Activated CD4-positive, alpha-beta T cell treated with anti-CD3 and anti-CD28 coated beads, Interleukin-2, amount 50 U/mL, for 16 hours (primary cell): ENCODE measurements around the gene KRT38.

Experiments
- DNase-seq: peaks from one replicate; pipeline ENCODE4 v3.0.0-alpha.2; 2020

KRT38 gene

DNA sequence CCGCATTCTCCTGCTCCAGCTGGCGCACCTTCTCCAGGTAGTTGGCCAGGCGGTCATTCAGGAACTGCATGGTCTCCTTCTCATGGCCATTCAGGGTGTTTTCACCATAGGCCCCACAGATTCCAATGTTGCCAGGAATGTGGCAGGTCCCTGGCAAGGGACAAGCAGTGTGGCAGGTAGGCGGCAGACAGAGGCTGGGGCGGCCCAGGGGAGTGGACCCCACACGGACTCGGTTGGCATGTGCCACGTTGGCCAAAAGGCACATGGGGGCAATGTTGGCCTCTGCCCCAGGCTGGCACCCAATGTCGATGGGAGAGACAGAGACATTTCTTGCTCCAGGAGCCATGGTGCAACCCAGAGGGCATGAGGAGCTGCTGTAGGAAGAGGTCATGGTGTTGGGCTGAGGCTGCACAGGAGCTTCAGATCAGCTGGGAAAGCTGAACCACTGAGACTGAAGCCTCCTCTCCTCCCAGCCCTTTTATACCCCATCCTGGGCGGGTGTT lies at the start of gene KRT38:
TSS of gene KRT38 (minus strand) at position 453 of the 503 bp plus-strand sequence. CDS start at position 391, 62 bp downstream.
- no peak for DNase-seq

DNA sequence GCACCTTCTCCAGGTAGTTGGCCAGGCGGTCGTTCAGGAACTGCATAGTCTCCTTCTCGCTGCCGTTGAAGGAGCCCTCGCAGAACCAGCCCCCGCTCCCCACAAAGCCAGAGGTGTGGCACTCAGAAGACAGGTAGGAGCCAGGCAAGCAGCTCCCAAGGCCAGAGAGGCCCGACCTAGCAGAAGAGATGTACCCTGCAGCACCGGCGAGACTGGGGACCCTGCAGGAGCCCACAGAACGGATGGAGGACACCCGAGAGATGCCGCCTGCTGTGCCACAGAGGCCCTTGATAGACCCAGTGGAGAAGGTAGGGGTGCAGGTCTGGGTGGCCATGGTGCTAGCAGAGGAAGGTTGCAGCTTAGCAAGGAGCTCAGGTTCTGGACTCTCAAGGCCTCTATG lies 48.7 kb upstream of the KRT38 start, which contains the start of gene KRT36:
TSS of gene KRT36 (minus strand) at position 380 of the 400 bp plus-strand sequence. CDS start at position 334, 46 bp downstream.
- DNase-seq, result no peak

DNA sequence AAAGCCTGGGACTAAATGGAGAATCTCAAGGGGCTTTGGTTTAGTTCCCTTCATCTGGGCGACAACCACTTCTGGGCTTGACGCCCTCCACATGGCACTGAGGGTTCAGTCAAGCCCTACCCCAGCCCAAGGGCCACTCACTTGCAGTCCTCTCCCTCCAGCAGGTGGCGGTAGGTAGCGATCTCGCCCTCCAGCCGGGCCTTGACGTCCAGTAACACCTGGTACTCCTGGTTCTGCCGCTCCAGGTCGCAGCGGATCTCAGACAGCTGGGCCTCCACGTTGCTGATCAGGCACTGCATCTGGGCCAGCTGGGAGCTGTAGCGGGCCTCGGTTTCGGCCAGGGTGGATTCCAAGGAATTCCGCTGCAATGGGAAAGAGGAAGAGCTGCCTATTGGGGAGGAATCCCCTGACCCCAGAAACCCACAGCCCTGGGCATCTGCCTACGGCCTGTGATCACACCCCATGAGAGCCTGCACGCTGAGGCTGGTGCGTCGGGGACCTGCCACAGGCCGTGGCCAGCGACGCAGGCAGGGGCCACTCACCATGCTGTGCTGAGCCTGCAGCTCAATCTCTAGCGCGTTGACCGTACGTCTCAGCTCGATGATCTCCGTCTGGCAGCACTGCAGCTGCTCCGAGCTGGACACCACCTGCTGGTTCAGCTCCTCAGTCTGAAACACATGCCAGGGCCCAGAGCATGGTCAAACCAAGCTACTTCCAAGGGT lies 46.2 kb upstream of the KRT38 start:
- DNase-seq, result peak; percentile 37

DNA sequence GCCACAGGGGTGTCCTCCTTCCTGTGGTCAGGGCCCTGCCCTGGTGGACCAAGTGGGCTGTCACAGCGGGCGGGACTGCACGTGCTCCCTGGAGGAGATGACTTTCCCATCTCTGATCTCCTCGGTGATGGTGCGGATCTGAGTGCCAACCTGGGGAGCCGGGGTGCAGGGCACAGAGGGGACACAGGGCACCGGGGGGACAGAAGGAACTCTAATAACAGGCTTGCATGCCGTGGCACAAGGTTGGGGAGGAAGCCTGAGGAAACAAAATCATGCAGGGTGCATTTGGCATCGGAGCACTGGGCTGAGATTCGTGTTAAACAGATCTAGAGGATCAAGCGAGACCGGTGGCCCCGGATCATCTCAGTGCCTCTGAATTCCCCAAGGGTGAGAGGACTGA lies 45.5 kb upstream of the KRT38 start:
- no peak for DNase-seq

DNA sequence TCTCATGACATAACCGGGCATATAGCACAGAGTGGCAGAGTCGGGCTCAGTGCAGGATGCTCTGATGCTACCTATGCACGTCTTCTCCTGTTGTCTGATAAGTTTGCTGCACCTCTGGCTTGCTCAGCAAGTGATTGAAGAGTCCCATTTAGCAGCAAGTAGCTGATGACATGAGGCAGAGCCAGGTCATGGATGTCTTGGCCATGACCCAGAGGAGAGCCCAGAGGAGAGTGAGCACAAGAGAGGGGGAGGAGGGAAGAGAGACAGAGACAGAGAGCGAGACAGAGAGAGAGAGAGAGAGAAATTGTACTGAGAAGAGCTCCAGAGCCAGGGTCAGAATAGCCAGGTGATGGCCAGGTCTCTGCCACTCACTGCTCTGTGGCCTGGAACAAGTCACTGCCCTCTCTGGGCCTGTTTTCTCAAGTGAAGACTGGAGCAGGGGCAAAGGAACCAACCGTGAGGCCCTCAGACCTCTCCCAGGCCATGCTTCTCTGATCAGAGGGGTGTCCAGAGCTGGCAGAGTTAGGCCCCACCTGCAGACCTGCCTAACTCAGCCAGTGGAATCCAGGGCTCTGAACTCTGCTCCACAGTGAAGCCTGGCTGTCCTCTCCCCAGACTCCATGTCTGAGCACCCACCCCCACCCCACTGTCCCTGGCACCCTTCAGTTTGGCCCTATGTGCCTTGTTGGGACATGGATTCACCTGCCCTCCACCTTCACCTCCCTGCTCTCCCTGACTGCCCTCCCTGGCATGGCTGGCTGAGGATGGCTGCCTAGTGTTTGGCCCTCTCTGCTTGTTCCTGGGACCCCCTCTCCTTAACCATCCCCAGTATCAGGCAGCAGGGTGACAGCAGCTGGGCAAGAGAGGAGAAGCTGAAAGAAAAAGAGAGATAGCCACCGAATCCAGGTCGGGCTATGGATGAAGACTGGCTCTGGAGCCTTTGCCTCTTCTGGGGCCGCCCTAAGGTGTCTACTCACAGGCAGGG lies 44.4 kb upstream of the KRT38 start:
- no peak for DNase-seq

DNA sequence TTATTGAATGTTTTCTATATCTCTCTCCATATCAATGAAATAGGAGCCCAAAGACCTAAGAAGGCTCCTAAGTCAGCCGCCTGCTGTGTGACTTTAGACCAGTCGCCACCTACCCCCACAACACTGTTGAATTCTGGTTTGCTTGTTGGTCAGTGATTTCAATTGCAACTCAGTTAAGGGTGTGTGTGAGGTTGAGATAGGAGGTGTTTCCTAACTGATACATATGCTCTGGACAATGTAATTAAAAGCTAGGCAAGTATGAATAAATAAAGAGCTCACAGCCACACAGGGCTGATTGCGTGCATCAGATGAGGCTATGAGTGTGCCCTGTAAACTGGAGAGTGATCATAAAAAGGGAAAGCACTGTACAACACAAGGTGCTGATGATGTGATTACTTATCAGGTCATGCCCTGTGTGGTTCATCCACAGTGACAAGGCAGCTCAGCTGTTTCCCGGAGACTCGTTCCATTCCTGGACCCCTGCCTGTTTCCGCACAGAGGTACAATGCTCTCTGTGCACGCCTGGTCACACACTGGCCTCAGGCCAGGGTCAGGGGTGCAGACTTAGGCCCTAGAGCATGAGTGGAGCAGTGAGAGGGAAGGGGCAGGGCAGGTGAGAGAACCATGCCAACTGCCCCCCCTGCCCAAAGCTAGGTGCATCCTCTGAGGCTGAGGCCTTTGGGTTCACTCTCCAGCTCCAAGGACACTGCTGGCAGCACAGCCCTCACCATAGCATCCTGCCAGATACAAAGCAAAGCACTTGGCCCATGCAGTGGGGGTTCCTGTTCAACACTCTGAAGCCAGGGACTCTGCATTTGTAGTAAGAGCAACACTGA lies 43.4 kb upstream of the KRT38 start:
- no peak for DNase-seq

DNA sequence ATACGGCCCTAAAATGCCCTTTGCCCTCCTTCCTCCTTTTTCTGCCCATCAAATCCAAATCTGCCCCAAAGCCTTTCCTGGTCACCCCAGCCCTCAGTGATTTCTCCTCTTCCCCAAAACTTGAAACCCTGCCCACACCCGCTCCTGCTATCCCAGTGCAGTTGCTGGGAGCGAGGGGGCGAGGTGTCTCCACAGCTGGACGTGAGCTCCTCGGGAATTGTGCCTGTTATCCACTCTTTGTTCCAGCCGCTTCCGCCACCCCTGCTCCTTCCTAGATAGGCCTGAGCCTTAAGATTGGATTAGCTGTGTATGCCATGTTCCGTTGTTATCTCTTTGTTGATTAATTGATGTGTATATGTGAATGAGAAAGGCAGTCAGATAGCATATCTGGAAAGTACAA lies 42.7 kb upstream of the KRT38 start:
- no peak for DNase-seq

DNA sequence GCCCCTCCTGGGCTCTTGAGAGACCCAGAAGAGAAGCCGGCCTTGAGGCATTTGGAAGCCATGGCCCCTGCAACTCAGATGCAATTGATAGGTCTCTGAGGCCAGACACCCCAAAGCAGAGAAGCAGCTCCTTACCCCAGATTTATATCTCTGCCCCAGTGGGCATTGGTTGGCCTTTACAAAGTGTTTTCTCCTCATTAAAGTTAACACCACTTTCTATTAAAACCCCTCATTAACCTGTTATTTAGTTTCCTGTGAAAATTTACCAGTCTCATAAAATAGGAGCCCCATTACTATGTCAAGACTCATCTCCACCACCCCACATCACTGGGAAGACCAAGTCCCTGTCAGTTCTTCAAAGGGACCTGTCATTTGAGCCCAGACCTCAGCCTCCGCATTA lies 40.3 kb upstream of the KRT38 start, which contains the start of gene KRT35:
TSS of gene KRT35 (minus strand) at position 116 of the 400 bp plus-strand sequence. CDS start at position 62, 54 bp downstream.
- DNase-seq, result no peak

DNA sequence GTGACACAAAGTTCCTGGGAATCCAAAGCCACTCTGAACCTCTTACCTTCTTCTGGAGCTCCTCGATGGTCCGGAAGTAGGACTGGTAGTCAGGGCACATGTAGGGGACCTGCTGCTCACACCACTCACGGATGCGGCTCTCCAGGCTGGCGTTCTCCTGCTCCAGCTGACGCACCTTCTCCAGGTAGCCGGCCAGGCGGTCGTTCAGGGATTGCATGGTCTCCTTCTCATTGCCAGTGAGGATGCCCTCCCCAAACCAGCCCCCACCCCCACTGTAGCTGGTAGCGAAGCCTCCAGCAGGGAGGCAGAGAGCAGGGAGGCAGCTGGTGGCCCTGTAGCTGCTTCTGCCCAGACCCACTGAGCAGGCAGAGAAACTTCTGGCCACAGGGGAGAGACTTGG lies 39.8 kb upstream of the KRT38 start:
- no peak for DNase-seq

DNA sequence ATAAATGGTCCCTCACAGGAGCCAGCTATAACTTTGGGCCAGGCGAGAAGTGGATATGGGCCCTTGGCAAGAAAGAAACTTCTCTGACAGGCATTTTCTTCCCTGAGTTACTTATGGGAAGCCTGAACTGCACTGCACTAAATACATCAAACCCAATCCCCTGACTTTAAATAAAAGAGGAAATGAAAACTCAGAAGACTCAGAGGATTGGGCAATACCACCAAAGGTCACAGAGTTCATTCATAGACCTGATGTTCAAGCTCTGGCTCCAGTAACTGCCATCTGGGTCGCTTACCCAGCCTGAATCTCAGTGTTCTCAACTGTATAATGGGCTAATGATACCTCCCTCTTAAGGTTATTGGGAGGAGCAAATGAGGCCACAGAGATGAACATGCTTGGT lies 39.4 kb upstream of the KRT38 start:
- DNase-seq, result no peak

DNA sequence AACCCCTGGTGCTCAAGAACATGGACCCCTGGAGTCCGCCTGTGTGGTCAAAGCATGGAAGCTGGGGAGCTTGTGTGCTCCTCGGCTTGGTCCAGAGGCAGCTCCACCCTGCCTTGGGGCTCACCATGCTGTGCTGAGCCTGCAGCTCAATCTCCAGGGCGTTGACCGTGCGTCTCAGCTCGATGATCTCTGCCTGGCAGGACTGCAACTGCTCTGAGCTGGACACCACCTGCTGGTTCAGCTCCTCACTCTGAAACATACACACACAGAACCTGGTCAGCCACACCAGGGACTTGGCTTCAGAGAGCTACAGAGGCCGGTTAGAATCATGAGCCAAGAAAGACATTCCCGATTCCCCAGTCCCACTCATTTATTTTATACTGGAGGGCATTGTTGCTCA lies 37.5 kb upstream of the KRT38 start:
- no peak for DNase-seq

DNA sequence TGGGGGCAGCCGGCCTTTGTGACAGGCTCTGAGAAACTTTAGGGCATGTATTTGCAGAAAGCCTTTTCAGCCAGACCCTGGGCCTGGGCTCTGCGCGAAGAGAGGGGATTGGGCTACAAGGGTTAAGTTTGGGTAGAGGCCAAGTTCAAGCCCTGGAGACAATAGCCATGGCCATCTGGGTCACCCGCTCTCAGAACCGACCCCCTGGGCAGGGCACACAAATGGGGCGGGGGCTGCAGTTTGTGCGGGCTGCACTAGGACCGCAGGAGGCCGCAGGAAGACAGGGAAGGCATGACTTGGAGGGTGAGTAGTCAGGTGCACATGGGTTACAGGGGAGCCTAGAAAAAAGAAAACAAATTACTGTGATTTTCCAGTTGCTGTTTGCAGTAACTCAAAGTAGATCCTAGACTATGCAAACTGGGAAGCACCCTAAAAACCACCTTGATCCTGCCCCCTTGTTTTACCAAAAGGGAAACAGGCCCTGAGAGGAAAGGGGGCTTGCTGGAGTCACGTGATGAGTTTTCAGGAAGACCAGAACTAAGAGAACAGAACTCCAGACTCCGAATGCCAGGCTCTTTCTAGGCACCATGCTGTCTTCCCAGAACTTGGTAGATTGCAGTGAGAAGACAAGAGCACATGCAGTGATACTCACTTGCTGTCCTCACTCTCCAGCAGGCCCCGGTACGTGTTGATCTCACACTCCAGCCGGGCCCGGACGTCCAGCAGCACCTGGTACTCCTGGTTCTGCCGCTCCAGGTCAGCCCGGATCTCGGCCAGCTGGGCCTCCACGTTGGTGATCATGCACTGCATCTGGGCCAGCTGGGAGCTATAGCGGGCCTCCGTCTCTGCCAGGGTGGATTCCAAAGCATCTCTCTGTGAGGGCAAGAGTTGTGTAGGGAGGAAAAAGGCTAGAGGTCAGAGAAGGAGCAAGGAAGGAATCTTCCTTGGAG lies 36.4 kb upstream of the KRT38 start:
- DNase-seq, result no peak

DNA sequence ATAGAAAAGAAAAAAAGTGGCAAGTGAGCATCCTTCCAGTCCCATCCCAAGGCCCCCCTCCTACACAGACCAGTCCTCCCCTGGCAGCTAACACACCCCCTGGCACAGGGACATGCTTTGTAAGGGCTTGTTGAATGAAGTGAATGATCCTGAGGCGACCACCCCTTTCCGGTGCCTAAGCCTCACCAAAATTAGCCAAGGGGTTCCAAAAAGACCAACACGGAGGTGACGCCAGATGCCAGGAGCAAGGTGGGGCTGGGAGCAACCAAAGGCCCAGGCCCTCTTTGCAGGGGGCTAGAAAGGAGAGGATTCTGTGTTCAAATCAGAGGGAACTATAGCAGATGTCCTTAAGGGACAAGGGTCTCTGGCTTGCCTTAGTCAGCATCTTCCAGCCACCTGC lies 34.6 kb upstream of the KRT38 start:
- DNase-seq, result no peak

DNA sequence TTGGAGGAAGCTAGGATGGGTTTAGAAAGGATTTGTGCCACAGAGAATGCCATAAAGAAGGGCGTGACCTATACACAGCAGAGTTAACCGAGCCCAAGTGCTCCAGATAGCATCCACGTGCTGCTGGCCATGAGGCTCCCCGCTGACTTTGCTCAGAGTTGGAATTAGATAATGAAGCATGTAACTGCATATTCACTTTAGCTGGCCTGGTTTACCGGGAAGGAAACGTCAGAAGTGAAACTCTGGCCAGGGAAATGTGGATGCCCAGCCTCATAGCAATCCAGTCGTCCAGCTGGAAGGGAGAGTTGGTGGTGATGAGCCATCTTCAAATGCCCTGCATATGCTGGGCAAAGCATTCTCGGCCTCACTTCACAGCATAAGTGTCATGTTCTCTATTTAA lies 34.1 kb upstream of the KRT38 start:
- DNase-seq, result no peak

DNA sequence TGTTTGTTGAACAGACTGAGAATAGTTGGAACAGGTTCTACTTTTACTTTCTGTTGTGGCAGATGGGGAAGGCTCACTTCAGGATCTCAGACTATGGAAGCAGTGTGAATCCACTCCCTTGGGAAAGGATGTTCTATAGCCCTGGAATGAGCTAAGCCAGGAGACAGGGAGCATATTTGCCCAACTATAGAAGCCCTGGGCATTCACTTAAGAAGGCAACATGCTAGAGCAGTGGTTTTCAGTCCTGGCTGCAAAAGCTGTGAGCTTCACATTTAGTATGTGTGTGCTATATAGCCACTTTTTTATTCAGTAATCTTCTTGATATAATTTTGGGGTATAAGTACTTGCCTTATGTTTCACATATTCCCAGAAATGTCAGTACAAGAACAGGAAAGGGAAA lies 27.6 kb upstream of the KRT38 start:
- DNase-seq, result no peak

DNA sequence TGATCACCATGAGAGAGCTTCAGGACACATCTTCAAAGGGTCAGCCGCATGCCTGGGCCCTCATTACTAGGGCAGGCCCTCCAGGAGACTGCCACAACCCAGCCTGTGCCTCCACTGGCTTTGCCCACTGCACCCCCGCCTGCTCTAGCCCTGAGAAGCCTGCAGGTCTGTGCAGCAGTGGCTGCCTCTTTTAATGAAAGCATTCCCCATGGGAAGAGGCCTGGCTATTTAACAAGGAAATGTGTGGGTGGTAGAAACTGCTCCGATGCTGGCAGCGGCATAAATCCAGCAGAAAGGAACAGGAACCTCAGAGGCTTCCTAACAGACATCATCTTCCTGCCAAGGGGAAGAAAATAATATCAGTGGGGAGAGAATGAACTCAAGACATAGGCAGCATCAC lies 26.8 kb upstream of the KRT38 start:
- DNase-seq, result no peak

DNA sequence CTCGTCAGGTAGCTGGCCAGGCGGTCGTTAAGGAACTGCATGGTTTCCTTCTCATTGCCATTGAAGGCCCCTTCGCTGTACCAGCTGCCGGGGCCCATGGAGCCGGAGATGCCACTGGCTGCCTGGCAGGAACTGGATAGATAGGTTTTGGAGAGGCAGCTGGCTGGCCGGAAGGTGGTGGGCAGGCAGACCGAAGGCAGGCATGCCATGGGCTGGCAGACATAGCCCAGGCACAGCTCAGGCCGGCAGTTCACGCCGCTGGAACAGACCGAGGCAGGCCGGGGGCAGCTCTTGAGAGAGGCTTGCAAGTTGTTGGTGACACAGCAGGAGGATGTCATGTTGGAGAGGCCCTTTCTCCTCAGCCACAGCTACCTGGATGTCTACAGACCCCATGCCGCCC lies 26.2 kb upstream of the KRT38 start, which contains the start of gene KRT32:
TSS of gene KRT32 (minus strand) at position 399 of the 400 bp plus-strand sequence. CDS start at position 338, 61 bp downstream.
- no peak for DNase-seq

DNA sequence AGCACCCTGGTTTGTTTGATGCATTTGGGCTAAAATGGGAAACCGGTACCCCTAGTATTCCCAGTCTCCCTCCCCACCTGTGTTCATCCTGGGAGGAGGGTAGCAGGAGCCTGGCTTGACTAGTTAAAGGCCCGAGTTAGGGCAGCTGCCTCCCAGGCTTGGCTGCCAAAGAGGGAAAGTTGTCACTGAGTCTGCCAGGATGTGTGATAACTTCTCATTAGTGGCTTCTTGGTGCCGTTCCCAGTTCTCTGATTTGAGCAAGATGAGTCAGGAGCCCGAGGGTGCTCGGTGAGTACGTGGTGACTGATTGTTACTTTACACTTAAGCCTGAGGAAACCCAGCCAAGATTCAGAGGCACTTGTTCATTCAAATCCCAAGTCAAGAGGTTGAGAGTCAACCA lies 23.9 kb upstream of the KRT38 start:
- no peak for DNase-seq

DNA sequence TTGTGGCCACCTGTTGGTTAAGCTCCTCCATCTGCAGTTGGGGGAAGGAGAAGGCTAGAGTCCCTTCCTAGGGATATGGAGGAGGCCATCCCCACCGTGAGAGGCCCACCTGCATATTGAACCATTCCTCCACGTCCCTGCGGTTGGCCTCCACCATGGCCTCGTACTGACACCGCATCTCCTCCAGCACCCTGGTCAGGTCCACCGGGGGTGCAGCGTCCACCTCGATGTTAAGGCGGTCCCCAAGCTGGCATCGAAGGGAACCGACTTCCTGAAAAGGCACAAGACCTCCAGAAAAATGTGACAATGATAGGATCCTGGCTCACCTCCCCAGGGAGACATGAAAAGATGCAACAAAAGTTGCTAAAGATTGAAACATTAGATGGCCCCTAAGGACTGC lies 23.4 kb upstream of the KRT38 start:
- no peak for DNase-seq

DNA sequence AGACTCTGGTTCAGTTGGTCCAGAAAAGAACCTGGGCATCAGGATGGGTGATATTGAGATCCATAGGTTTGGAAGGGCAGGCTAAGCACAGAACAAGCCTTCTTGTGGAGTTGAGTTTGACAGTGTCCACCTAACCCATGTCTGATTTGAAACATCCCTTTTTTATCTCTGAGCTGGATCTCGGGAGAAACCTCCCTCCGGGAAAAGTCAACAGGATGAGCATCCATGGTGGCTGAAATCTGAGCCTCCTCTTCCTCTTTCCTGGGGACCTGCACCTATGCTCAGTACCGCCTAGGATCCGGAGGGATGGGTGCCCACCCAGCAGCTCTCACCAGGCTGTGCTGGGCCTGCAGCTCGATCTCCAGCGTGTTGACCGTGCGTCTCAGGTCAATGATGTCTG lies 23.0 kb upstream of the KRT38 start:
- DNase-seq, result no peak

DNA sequence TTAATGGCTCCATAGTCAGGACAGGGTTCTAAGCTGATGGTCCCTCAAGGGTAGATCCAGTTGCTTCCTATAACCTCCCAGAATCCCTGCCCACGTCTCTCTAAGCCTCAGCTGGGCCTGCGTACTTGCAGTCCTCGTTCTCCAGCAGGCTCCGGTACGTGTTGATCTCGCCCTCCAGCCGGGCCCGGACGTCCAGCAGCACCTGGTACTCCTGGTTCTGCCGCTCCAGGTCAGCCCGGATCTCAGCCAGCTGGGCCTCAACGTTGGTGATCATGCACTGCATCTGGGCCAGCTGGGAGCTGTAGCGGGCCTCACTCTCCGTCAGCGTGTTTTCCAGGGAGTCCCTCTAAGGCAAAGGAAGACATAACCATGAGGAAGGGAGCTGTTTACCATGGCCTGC lies 21.9 kb upstream of the KRT38 start:
- no peak for DNase-seq
